GM23338 (cell line): ENCODE results near the gene ATL2. TPM values are rescaled to one million over a fixed set of nuclear protein-coding genes. Genes with fewer than 3 reads are reported as not detected.

Experiments used
- ATAC-seq: fragments of 200-7000 bp; cut with Tn5 transposase; 3 replicates; pipeline ENCODE4 v1.9.1; 2020
- DNase-seq: peaks from one replicate; pipeline ENCODE4 v3.0.0-alpha.2; 2015; ENCODE audit warnings: low spot score
- H2AFZ ChIP-seq: fragments of 200-600 bp; sonication (generic); 2 replicates; pipeline ENCODE4 v1.8.0; 2016; ENCODE audit warnings: antibody characterized with exemption, mild to moderate bottlenecking, moderate library complexity
- H3F3A ChIP-seq: fragments of 200-600 bp; sonication (generic); replicated peaks from 2 replicates; pipeline ENCODE4 v1.8.0; 2017; ENCODE audit warnings: antibody characterized with exemption, mixed run types, low read depth
- H3K27ac ChIP-seq: fragments of 200-600 bp; sonication (generic); 2 replicates; pipeline ENCODE4 v1.6.1; 2016; ENCODE audit warnings: low read depth
- H3K27me3 ChIP-seq: fragments of 200-600 bp; sonication (generic); 2 replicates; pipeline ENCODE4 v1.8.0; 2016; ENCODE audit warnings: mild to moderate bottlenecking, mixed run types, moderate library complexity; ENCODE audit not compliant: insufficient read depth
- H3K36me3 ChIP-seq: fragments of 200-600 bp; sonication (generic); 2 replicates; pipeline ENCODE4 v1.8.0; 2016; ENCODE audit warnings: mild to moderate bottlenecking; ENCODE audit not compliant: insufficient read depth
- H3K4me1 ChIP-seq: fragments of 200-600 bp; sonication (generic); 2 replicates; pipeline ENCODE4 v1.8.0; 2016; ENCODE audit warnings: mild to moderate bottlenecking, moderate library complexity; ENCODE audit not compliant: insufficient read depth
- H3K4me2 ChIP-seq: fragments of 200-600 bp; sonication (generic); 2 replicates; pipeline ENCODE4 v1.7.1; 2017; ENCODE audit warnings: mixed run types
- H3K4me3 ChIP-seq: fragments of 200-600 bp; sonication (generic); 2 replicates; pipeline ENCODE4 v1.6.1; 2016; ENCODE audit warnings: mixed run types
- H3K79me2 ChIP-seq: fragments of 200-600 bp; sonication (generic); replicated peaks from 2 replicates; pipeline ENCODE4 v1.8.0; 2017; ENCODE audit warnings: mild to moderate bottlenecking; ENCODE audit not compliant: insufficient read depth
- H3K9me2 ChIP-seq: fragments of 200-600 bp; sonication (generic); 2 replicates; pipeline ENCODE4 v1.8.0; 2017; ENCODE audit not compliant: insufficient read depth
- H4K20me1 ChIP-seq: fragments of 200-600 bp; sonication (generic); replicated peaks from 2 replicates; pipeline ENCODE4 v1.8.0; 2017; ENCODE audit warnings: mild to moderate bottlenecking; ENCODE audit not compliant: insufficient read depth
- H3K27ac Mint-ChIP-seq: 2 replicates; pipeline ENCODE4 v1.8.0; 2020; ENCODE audit warnings: inconsistent platforms, mild to moderate bottlenecking, moderate library complexity, mixed read lengths
- H3K27me3 Mint-ChIP-seq: 3 replicates; pipeline ENCODE4 v1.8.0; 2022; ENCODE audit warnings: low read depth, mild to moderate bottlenecking, moderate library complexity, mixed read lengths, inconsistent platforms; ENCODE audit not compliant: insufficient read depth, poor library complexity
- H3K36me3 Mint-ChIP-seq: 3 replicates; pipeline ENCODE4 v1.8.0; 2021; ENCODE audit warnings: low read depth, mild to moderate bottlenecking, inconsistent platforms, moderate library complexity, mixed read lengths
- H3K4me1 Mint-ChIP-seq: 3 replicates; pipeline ENCODE4 v1.8.0; 2020; ENCODE audit warnings: mild to moderate bottlenecking, inconsistent platforms, mixed read lengths
- H3K4me3 Mint-ChIP-seq: 3 replicates; pipeline ENCODE4 v1.8.0; 2021; ENCODE audit warnings: moderate library complexity, mild to moderate bottlenecking, inconsistent platforms, mixed read lengths
- H3K9me3 Mint-ChIP-seq: 3 replicates; pipeline ENCODE4 v1.8.0; 2020; ENCODE audit warnings: moderate library complexity, mild to moderate bottlenecking, inconsistent platforms, mixed read lengths
- CREB1 ChIP-seq: fragments of 250-450 bp; sonication (Bioruptor Pico); IDR thresholded peaks from 2 replicates; pipeline ENCODE4 v1.5.0; 2020; ENCODE audit warnings: low read depth, mild to moderate bottlenecking, moderate library complexity
- CTCF ChIP-seq, 2 experiments: fragments of 200-600 bp in 1 of 2; sonication (generic) in 1 of 2; conservative IDR thresholded peaks; 2 replicates each; pipeline versions ENCODE4 v1.5.1 to v1.6.1; 2016 to 2017; ENCODE audit warnings: antibody characterized with exemption in 2 of 2, low read depth in 2 of 2, mild to moderate bottlenecking in 2 of 2, moderate library complexity in 1 of 2
- ETS1 ChIP-seq: IDR thresholded peaks from 2 replicates; pipeline ENCODE4 v1.6.1; 2016; ENCODE audit warnings: antibody characterized with exemption
- EZH2 ChIP-seq: fragments of 200-600 bp; sonication (generic); IDR thresholded peaks from one replicate; pipeline ENCODE4 v1.8.0; 2017; ENCODE audit warnings: antibody characterized with exemption, mild to moderate bottlenecking, low read depth; ENCODE audit not compliant: unreplicated experiment
- EZH2phosphoT487 ChIP-seq: fragments of 200-600 bp; sonication (generic); IDR thresholded peaks from one replicate; pipeline ENCODE4 v1.8.1; 2018; ENCODE audit warnings: antibody characterized with exemption; ENCODE audit not compliant: unreplicated experiment
- JUNB ChIP-seq: IDR thresholded peaks from one replicate; pipeline ENCODE4 v1.6.1; 2016; ENCODE audit warnings: antibody characterized with exemption; ENCODE audit not compliant: unreplicated experiment
- NANOG ChIP-seq: IDR thresholded peaks from 2 replicates; pipeline ENCODE4 v1.6.1; 2016; ENCODE audit warnings: antibody characterized with exemption, borderline replicate concordance
- POLR2AphosphoS5 ChIP-seq: IDR thresholded peaks from 2 replicates; pipeline ENCODE4 v1.6.1; 2016; ENCODE audit warnings: antibody characterized with exemption, low read depth
- REST ChIP-seq: IDR thresholded peaks from one replicate; pipeline ENCODE4 v1.6.1; 2018; ENCODE audit warnings: antibody characterized with exemption; ENCODE audit not compliant: unreplicated experiment
- STAT1 ChIP-seq: IDR thresholded peaks from one replicate; pipeline ENCODE4 v1.6.1; 2016; ENCODE audit warnings: antibody characterized with exemption; ENCODE audit not compliant: unreplicated experiment
- ZNF114 ChIP-seq: fragments of 250-450 bp; sonication (Bioruptor Pico); IDR thresholded peaks from 2 replicates; pipeline ENCODE4 v1.5.0; 2020; ENCODE audit warnings: mild to moderate bottlenecking, moderate library complexity
- ZNF331 ChIP-seq: fragments of 250-450 bp; sonication (Bioruptor Pico); IDR thresholded peaks from 2 replicates; pipeline ENCODE4 v1.5.0; 2020; ENCODE audit warnings: low read depth, mild to moderate bottlenecking, moderate library complexity
- polyA plus RNA-seq: library from polyadenylated mRNA; unstranded; fragments of >200 nt; fragmentation: Nextera tagmentation; extraction: Ambion mirVana; gene quantifications from 2 replicates; pipeline ENCODE4 v1.2.1, GENCODE V29; 2016
- total RNA-seq: library from RNA; depleted of rRNA; stranded (reverse); fragments of >200 nt; shearing (Covaris generic); gene quantifications from 2 replicates; pipeline ENCODE4 v1.2.3, GENCODE V29; 2014
- TF ChIP-seq, protein P1 (sequence below): fragments of 250-450 bp; sonication (Bioruptor Pico); IDR thresholded peaks from 2 replicates; pipeline ENCODE4 v1.5.0; 2020; ENCODE audit warnings: mild to moderate bottlenecking, moderate library complexity

Gene ATL2
- total and polyA plus RNA-seq, 2 experiments from 2014 or later: 30.2 to 140 TPM

DNA sequence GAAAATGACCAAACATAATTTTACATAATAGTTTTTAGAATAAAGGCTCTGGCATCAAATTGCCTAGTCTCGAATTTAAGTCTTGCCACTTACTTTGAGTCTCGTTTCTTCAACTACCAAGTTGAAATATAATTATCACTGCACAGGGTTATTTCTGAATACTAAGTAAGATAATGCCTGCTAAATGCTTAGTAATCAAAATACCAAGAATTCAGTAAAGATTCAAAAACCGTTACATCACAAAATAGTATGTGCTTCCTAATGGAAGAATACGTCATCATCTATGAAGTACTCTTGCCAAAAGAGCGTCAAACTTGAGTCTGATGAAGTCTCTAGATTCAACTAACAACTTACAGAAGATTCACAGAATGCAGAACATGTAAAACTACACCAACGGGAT lies 40.5 kb downstream of the ATL2 start:
- peaks cover 12% of the 10 kb centered on the region for H4K20me1 ChIP-seq
- H3K4me1 Mint-ChIP-seq: no peaks in the 10 kb centered on the region
- H3K27ac ChIP-seq: no peak overlapping the region
- H3K4me2 ChIP-seq: no peak overlapping the region
- peaks cover 55% of the 10 kb centered on the region for H3K36me3 Mint-ChIP-seq
- peaks cover 27% of the 10 kb centered on the region; the same call in 1 of the 2 replicates for H3K36me3 ChIP-seq
- H3F3A ChIP-seq: no peaks in the 10 kb centered on the region
- H2AFZ ChIP-seq: no peak overlapping the region
- no peaks in the 10 kb centered on the region for H3K27me3 ChIP-seq
- no peaks in the 10 kb centered on the region for H3K9me2 ChIP-seq
- TF ChIP-seq ZNF114 (no peak), EZH2phosphoT487 (no peak), CREB1 (CRISPR knock-in tag) (no peak), REST (no peak), CTCF (conservative IDR thresholded peaks at IDR 0.05; ENCODE audit: low read depth in 2 of 2) (no peak), JUNB (no peak), STAT1 (no peak), ZNF331 (CRISPR knock-in tag) (no peak), POLR2AphosphoS5 (no peak), ETS1 (no peak), NANOG (no peak), EZH2 (no peak)
- TF ChIP-seq, protein P1, sequence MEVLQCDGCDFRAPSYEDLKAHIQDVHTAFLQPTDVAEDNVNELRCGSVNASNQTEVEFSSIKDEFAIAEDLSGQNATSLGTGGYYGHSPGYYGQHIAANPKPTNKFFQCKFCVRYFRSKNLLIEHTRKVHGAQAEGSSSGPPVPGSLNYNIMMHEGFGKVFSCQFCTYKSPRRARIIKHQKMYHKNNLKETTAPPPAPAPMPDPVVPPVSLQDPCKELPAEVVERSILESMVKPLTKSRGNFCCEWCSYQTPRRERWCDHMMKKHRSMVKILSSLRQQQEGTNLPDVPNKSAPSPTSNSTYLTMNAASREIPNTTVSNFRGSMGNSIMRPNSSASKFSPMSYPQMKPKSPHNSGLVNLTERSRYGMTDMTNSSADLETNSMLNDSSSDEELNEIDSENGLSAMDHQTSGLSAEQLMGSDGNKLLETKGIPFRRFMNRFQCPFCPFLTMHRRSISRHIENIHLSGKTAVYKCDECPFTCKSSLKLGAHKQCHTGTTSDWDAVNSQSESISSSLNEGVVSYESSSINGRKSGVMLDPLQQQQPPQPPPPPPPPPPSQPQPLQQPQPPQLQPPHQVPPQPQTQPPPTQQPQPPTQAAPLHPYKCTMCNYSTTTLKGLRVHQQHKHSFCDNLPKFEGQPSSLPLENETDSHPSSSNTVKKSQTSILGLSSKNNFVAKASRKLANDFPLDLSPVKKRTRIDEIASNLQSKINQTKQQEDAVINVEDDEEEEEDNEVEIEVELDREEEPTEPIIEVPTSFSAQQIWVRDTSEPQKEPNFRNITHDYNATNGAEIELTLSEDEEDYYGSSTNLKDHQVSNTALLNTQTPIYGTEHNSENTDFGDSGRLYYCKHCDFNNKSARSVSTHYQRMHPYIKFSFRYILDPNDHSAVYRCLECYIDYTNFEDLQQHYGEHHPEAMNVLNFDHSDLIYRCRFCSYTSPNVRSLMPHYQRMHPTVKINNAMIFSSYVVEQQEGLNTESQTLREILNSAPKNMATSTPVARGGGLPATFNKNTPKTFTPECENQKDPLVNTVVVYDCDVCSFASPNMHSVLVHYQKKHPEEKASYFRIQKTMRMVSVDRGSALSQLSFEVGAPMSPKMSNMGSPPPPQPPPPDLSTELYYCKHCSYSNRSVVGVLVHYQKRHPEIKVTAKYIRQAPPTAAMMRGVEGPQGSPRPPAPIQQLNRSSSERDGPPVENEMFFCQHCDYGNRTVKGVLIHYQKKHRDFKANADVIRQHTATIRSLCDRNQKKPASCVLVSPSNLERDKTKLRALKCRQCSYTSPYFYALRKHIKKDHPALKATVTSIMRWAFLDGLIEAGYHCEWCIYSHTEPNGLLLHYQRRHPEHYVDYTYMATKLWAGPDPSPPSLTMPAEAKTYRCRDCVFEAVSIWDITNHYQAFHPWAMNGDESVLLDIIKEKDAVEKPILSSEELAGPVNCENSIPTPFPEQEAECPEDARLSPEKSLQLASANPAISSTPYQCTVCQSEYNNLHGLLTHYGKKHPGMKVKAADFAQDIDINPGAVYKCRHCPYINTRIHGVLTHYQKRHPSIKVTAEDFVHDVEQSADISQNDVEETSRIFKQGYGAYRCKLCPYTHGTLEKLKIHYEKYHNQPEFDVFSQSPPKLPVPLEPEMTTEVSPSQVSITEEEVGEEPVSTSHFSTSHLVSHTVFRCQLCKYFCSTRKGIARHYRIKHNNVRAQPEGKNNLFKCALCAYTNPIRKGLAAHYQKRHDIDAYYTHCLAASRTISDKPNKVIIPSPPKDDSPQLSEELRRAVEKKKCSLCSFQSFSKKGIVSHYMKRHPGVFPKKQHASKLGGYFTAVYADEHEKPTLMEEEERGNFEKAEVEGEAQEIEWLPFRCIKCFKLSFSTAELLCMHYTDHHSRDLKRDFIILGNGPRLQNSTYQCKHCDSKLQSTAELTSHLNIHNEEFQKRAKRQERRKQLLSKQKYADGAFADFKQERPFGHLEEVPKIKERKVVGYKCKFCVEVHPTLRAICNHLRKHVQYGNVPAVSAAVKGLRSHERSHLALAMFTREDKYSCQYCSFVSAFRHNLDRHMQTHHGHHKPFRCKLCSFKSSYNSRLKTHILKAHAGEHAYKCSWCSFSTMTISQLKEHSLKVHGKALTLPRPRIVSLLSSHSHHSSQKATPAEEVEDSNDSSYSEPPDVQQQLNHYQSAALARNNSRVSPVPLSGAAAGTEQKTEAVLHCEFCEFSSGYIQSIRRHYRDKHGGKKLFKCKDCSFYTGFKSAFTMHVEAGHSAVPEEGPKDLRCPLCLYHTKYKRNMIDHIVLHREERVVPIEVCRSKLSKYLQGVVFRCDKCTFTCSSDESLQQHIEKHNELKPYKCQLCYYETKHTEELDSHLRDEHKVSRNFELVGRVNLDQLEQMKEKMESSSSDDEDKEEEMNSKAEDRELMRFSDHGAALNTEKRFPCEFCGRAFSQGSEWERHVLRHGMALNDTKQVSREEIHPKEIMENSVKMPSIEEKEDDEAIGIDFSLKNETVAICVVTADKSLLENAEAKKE (CRISPR knock-in tag): no peak
- no peak for ATAC-seq
- peaks cover 71% of the 10 kb centered on the region for H3K79me2 ChIP-seq
- peaks cover 4% of the 10 kb centered on the region for H3K27me3 Mint-ChIP-seq
- H3K27ac Mint-ChIP-seq: no peak overlapping the region
- no peaks in the 10 kb centered on the region for H3K9me3 Mint-ChIP-seq
- no peak overlapping the region for H3K4me3 Mint-ChIP-seq
- no peak overlapping the region for H3K4me3 ChIP-seq
- no peak for DNase-seq
- H3K4me1 ChIP-seq: 0 out of 2 replicates have a peak, but pooled peaks cover 3% of the 10 kb centered on the region
